CD4-positive, alpha-beta T cell treated with Interferon gamma for 1 hour (primary cell): ENCODE measurements around the gene PLA2G5.
"Not testable (repeated sequence)": the region's sequence is repeated elsewhere in the genome, so short reads cannot be mapped to it uniquely, and the experiment has no call there.

Experiments
- DNase-seq: peaks from one replicate; pipeline ENCODE4 v3.0.0-alpha.2; 2020

PLA2G5 gene

GRCh38 chr1:20069874-20070273, at the start of gene PLA2G5:
Gene PLA2G5 (plus strand): TSS chr1:20070194. CDS start chr1:20084831, 14,637 bp downstream.
- DNase-seq, result no peak

- no peak for DNase-seq
These were observed 41.9 kb upstream of the PLA2G5 start for GRCh38 chr1:20028125-20028524.

GRCh38 chr1:20028726-20029125, 41.3 kb upstream of the PLA2G5 start:
- no peak for DNase-seq

GRCh38 chr1:20029178-20029912, 40.6 kb upstream of the PLA2G5 start:
- DNase-seq, result no peak

GRCh38 chr1:20030436-20031151, 39.4 kb upstream of the PLA2G5 start:
- DNase-seq, result not testable (repeated sequence)

GRCh38 chr1:20031161-20031560, 38.8 kb upstream of the PLA2G5 start:
- no peak for DNase-seq

- DNase-seq, result no peak
These were observed 38.2 kb upstream of the PLA2G5 start for GRCh38 chr1:20031836-20032235.

- DNase-seq, result no peak
These were observed 37.6 kb upstream of the PLA2G5 start for GRCh38 chr1:20032425-20032824.

GRCh38 chr1:20033420-20033819, 36.6 kb upstream of the PLA2G5 start:
- DNase-seq, result no peak

GRCh38 chr1:20035114-20035513, 34.9 kb upstream of the PLA2G5 start:
- DNase-seq, result no peak

GRCh38 chr1:20037877-20038276, 32.1 kb upstream of the PLA2G5 start:
- no peak for DNase-seq

GRCh38 chr1:20047096-20047495, 22.9 kb upstream of the PLA2G5 start:
- no peak for DNase-seq

- no peak for DNase-seq
These were observed 21.4 kb upstream of the PLA2G5 start for GRCh38 chr1:20048563-20048962.

- DNase-seq, result not testable (repeated sequence)
These were observed 20.8 kb upstream of the PLA2G5 start for GRCh38 chr1:20049056-20049798.

GRCh38 chr1:20051218-20051829, 18.7 kb upstream of the PLA2G5 start:
- DNase-seq, result no peak

- no peak for DNase-seq
These were observed 17.6 kb upstream of the PLA2G5 start for GRCh38 chr1:20052386-20052785.

- DNase-seq, result no peak
These were observed 12.0 kb upstream of the PLA2G5 start for GRCh38 chr1:20057886-20058420.

GRCh38 chr1:20058531-20058930, 11.5 kb upstream of the PLA2G5 start:
- no peak for DNase-seq

GRCh38 chr1:20059847-20060246, 10.1 kb upstream of the PLA2G5 start:
- DNase-seq, result no peak

- DNase-seq, result not testable (repeated sequence)
These were observed 9.2 kb upstream of the PLA2G5 start for GRCh38 chr1:20060791-20061190.

- no peak for DNase-seq
These were observed 8.1 kb upstream of the PLA2G5 start for GRCh38 chr1:20061866-20062265.

GRCh38 chr1:20063861-20064292, 6.1 kb upstream of the PLA2G5 start:
- no peak for DNase-seq

- no peak for DNase-seq
These were observed 1.3 kb upstream of the PLA2G5 start for GRCh38 chr1:20068722-20069121.
